Body of pancreas (tissue), 4 donors: Measurements from ENCODE around the gene AGMO.

ENCODE experiments used
- POLR2A ChIP-seq, 3 donors: fragments of 450-650 bp; IDR thresholded peaks; one replicate each; pipeline ENCODE4 v1.6.1; 2016; ENCODE audit warnings: antibody characterized with exemption in 3 of 3, mild to moderate bottlenecking in 2 of 3
- TF ChIP-seq, protein P1 (sequence below), 7 experiments: fragments of 450-650 bp in 4 of 7; fragments of 200-600 bp in 3 of 7; sonication (generic) in 3 of 7; IDR thresholded peaks; one replicate each; pipeline ENCODE4 v1.5.1; 2016 to 2019; ENCODE audit warnings: antibody characterized with exemption in 7 of 7

DNA sequence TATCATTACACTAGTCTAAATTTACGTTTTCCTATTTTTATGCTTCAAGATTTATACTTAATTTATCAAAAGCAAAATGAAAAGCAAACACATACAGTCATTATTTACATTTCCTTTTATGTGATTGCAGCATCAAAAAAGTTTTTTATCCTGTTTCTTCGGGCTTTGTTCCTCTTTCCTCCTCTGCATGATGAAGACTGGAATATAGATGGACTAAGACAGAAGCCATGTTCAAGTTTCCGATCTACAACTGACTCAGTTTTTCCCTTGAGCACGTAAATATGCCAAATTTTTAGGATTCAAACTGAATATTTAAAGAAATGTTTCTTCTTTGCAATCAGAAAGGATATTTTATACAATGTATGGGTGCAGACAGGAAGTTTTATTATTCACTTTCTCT lies 385.7 kb downstream of the AGMO start:
- TF ChIP-seq, protein P1, sequence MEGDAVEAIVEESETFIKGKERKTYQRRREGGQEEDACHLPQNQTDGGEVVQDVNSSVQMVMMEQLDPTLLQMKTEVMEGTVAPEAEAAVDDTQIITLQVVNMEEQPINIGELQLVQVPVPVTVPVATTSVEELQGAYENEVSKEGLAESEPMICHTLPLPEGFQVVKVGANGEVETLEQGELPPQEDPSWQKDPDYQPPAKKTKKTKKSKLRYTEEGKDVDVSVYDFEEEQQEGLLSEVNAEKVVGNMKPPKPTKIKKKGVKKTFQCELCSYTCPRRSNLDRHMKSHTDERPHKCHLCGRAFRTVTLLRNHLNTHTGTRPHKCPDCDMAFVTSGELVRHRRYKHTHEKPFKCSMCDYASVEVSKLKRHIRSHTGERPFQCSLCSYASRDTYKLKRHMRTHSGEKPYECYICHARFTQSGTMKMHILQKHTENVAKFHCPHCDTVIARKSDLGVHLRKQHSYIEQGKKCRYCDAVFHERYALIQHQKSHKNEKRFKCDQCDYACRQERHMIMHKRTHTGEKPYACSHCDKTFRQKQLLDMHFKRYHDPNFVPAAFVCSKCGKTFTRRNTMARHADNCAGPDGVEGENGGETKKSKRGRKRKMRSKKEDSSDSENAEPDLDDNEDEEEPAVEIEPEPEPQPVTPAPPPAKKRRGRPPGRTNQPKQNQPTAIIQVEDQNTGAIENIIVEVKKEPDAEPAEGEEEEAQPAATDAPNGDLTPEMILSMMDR (IDR thresholded peaks at IDR 0.05): no peak
- TF ChIP-seq POLR2A (IDR thresholded peaks at IDR 0.05): no peak
